Stimulated activated naive CD8-positive, alpha-beta T cell treated with anti-CD3 and anti-CD28 coated beads, Interleukin-15, amount 100 ng/mL, for 72 hours (primary cell): Measurements from ENCODE around the gene IFNGR1.

Source experiments
- ATAC-seq: fragments of 150-1000 bp; cut with Tn5 transposase; 2 replicates; pipeline ENCODE4 v1.10.0; 2021; ENCODE audit warnings: mild to moderate bottlenecking, moderate library complexity
- DNase-seq, 2 donors: peaks; one replicate each; pipeline ENCODE4 v3.0.0; 2021 to 2022
- H3K27ac Mint-ChIP-seq, 2 donors: one replicate each; pipeline ENCODE4 v1.8.0; 2022; ENCODE audit warnings: mild to moderate bottlenecking in 2 of 2, mixed read lengths in 2 of 2, moderate library complexity in 2 of 2
- H3K27me3 Mint-ChIP-seq: one replicate; pipeline ENCODE4 v1.8.0; 2022; ENCODE audit warnings: mixed read lengths
- H3K4me1 Mint-ChIP-seq: one replicate; pipeline ENCODE4 v1.8.0; 2022; ENCODE audit warnings: mild to moderate bottlenecking, mixed read lengths
- H3K4me3 Mint-ChIP-seq, 2 donors: one replicate each; pipeline ENCODE4 v1.8.0; 2022; ENCODE audit warnings: mild to moderate bottlenecking in 2 of 2, mixed read lengths in 2 of 2, moderate library complexity in 1 of 2
- H3K9me3 Mint-ChIP-seq, 2 donors: one replicate each; pipeline ENCODE4 v1.8.0; 2022; ENCODE audit warnings: mixed read lengths in 2 of 2

Gene IFNGR1

DNA sequence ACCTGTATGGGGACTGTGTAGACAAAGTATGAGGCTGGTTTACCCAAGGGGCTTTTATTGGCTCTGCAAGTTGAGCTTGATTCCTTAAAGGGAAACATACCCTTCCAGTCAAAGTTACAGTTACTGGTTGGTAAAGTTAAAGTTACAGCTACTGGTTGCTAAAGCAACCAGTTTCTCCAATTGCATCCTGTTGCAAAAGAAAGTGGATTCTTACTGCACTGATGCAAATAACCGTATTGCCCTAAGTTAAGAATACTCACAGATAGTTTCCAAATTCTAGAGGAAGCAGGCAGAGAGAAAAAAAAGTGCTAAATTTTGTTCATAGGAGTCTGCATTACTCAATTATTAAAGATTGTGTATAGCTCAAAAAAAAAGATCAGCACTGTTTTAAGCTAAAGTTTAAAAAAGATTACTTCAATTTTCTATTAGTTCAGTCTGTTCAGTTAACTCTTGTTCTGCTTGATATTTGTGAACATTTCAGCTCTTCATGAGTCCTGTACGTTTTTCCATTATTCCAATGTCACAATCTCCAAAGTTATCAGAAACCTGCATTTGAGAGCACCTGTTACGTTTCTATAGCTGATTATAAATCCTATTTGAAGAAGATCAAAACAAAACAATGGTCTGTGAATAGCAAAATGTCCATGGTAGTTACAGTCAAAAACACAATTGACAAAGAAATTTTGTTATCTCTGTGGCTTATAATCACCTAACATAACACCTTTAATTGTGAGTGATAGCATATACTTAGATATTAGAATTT, 37.1 kb downstream of the IFNGR1 start:
- H3K4me1 Mint-ChIP-seq = no peaks in the 10 kb centered on the region
- ATAC-seq = no peak
- no peaks in the 10 kb centered on the region for H3K27me3 Mint-ChIP-seq
- H3K27ac Mint-ChIP-seq = no peak overlapping the region
- H3K4me3 Mint-ChIP-seq = no peak overlapping the region
- DNase-seq = no peak
- H3K9me3 Mint-ChIP-seq = peaks cover 44 to 50% of the 10 kb centered on the region in 2 donors

DNA sequence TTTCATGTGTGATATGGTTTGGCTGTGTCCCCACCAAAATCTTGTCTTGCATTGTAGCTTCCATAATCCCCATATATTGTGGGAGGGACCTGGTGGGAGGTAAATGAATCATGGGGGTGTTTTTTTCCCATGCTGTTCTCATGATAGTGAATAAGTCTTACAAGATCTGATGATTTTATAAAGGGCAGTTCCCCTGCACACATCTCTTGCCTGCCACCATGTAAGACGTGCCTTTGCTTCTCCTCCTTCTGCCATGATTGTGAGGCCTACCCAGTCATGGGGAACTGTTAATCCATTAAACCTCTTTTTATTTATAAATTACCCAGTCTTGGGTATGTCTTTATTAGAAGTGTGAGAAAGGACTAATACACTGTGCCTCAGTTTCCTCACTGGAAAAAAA, 41.6 kb downstream of the IFNGR1 start:
- Mint-ChIP-seq H3K4me3 (no peak overlapping the region), H3K27ac (no peak overlapping the region), H3K9me3 (peaks cover 16 to 23% of the 10 kb centered on the region in 2 donors), H3K4me1 (no peaks in the 10 kb centered on the region), H3K27me3 (peaks cover 11% of the 10 kb centered on the region)
- DNase-seq (no peak), ATAC-seq (no peak)

DNA sequence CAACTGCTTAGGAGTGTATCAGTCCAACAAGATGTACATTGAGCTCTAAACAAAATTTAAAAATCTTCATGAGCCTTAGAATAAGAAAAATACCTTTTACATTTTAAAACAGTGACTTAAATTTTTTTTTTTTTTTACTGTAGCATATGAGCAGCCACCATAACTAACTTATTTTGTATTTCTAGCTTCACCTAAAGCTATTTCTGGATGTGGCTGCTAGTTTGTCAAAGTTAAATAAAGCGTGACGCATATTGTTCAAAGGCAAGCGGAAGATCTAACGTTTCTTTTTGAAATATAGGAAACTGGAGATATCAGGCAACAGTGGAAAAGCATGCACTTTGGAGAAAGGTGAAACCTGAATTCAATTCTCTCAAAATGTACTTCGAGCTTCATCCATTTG, 42.5 kb downstream of the IFNGR1 start:
- Mint-ChIP-seq H3K4me1 (peaks cover 6% of the 10 kb centered on the region), H3K27me3 (peaks cover 11% of the 10 kb centered on the region), H3K27ac (no peak overlapping the region), H3K9me3 (peaks cover 9 to 16% of the 10 kb centered on the region in 2 donors), H3K4me3 (no peak overlapping the region)
- DNase-seq (no peak), ATAC-seq (no peak)

GRCh38 chr6:137175868-137176245, 43.3 kb downstream of the IFNGR1 start:
- peaks cover 11% of the 10 kb centered on the region for H3K27me3 Mint-ChIP-seq
- no peak overlapping the region for H3K4me3 Mint-ChIP-seq
- peaks cover 8 to 13% of the 10 kb centered on the region in 2 donors for H3K9me3 Mint-ChIP-seq
- H3K27ac Mint-ChIP-seq = no peak overlapping the region
- peaks cover 12% of the 10 kb centered on the region for H3K4me1 Mint-ChIP-seq
- DNase-seq = no peak
- ATAC-seq = no peak

GRCh38 chr6:137175157-137175867, 43.9 kb downstream of the IFNGR1 start:
- H3K27ac Mint-ChIP-seq = no peak overlapping the region

GRCh38 chr6:137173501-137173900, 45.7 kb downstream of the IFNGR1 start, which contains the start of gene IL22RA2:
Gene IL22RA2, minus strand, starts transcription at chr6:137173644. Its CDS starts 11,895 bp downstream, at chr6:137161749.
- no peak for DNase-seq
- Mint-ChIP-seq H3K4me1 (peaks cover 12% of the 10 kb centered on the region), H3K27me3 (peaks cover 26% of the 10 kb centered on the region), H3K9me3 (peaks cover 8 to 11% of the 10 kb centered on the region in 2 donors), H3K4me3 (no peak within 1 kb of the TSS), H3K27ac (no peak within 1 kb of the TSS)
- ATAC-seq = no peak

More at GRCh38 chr6:137175157-137175867, 43.9 kb downstream of the IFNGR1 start:
- Mint-ChIP-seq H3K4me3 (no peak overlapping the region), H3K9me3 (peaks cover 4 to 7% of the 10 kb centered on the region in 2 donors), H3K27me3 (peaks cover 14% of the 10 kb centered on the region), H3K4me1 (peaks cover 12% of the 10 kb centered on the region)
- DNase-seq (no peak), ATAC-seq (no peak)

DNA sequence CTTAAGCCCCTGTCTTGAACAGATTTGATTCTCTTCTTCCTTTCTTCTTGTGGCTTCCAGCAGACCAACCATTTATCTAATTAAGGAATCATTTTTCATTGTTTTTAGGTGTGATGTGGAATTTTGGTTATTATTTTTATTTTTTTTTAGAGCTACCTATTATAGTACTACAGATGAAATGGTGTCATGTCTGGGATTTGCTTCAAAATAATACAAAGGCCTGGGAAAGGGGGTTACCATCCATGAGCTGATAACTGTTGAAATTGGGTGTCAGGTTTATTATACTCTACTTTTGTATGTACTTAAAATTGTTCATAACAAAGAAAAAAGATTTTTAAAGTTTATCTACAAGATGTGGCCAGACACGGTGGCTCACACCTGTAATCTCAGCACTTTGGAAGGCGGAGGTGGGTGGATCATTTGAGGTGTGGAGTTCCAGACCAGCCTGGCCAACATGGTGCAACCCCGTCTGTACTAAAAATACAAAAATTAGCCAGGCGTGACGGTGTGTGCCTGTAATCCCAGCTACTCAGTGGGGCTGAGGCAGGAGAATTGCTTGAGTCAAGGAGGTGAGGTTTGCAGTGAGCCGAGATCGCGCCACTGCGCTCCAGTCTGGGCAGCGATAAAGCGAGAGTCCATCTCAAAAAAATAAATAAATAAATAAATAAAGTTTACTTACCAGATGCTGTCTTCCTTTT, 46.3 kb downstream of the IFNGR1 start:
- DNase-seq (no peak), ATAC-seq (no peak)
- H3K4me3 Mint-ChIP-seq = no peak overlapping the region
- H3K27ac Mint-ChIP-seq = no peak overlapping the region
- H3K27me3 Mint-ChIP-seq = peaks cover 26% of the 10 kb centered on the region
- H3K9me3 Mint-ChIP-seq = peaks cover 7 to 11% of the 10 kb centered on the region in 2 donors
- H3K4me1 Mint-ChIP-seq = peaks cover 12% of the 10 kb centered on the region

- DNase-seq (no peak), ATAC-seq (no peak)
- H3K27me3 Mint-ChIP-seq = peaks cover 26% of the 10 kb centered on the region
- H3K9me3 Mint-ChIP-seq = peaks cover 7 to 11% of the 10 kb centered on the region in 2 donors
- H3K27ac Mint-ChIP-seq = no peak overlapping the region
- peaks cover 12% of the 10 kb centered on the region for H3K4me1 Mint-ChIP-seq
- peak overlapping the region in 1 of 2 donors; percentile 2 for H3K4me3 Mint-ChIP-seq
Measured at GRCh38 chr6:137171824-137172733, 47.1 kb downstream of the IFNGR1 start.

GRCh38 chr6:137171053-137171374, 48.2 kb downstream of the IFNGR1 start:
- Mint-ChIP-seq H3K9me3 (peaks cover 7 to 11% of the 10 kb centered on the region in 2 donors), H3K4me3 (no peak overlapping the region), H3K27me3 (peaks cover 26% of the 10 kb centered on the region), H3K27ac (no peak overlapping the region), H3K4me1 (peaks cover 17% of the 10 kb centered on the region)
- no peak for DNase-seq
- ATAC-seq = no peak

GRCh38 chr6:137170266-137171052, 48.7 kb downstream of the IFNGR1 start:
- ATAC-seq (no peak), DNase-seq (no peak)
- H3K4me1 Mint-ChIP-seq = peaks cover 23% of the 10 kb centered on the region
- H3K27ac Mint-ChIP-seq = peak overlapping the region in 1 of 2 donors; percentile 13
- H3K4me3 Mint-ChIP-seq = no peak overlapping the region
- H3K9me3 Mint-ChIP-seq = peaks cover 7 to 11% of the 10 kb centered on the region in 2 donors
- peaks cover 23% of the 10 kb centered on the region for H3K27me3 Mint-ChIP-seq

DNA sequence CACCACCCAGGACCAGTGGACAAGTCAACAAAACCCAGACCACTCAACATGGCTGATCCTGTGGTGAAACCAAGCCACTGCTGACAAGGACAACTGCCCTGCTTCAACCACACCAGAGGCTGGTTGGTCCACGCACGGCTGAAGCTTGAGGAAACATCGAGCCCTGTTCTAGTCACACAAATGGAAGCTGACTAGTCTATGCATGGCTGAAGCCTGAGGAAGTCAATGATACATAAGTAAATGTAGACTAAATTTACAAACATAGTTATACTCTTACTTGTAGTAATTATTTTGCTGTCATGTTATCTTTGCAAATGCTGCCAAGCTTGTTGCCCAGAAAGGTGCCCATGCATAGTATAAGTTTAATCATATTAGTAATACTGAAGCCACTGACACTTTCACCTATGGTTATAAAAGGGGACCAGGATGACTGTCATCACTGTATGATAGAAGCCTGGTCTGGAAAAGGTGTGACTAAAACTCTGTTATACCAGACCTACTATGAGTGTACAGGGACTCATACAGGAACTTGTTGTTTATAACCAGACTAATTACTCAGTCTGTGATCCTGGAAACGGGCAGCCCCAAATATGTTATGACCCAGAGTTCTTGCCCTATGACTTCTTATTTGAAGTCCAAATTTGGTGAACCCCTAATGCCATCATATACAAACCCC, 51.3 kb downstream of the IFNGR1 start:
- peak overlapping the region in 1 of 2 donors; percentile 77 for H3K27ac Mint-ChIP-seq
- DNase-seq (peak in 1 of 2 donors; percentile 64), ATAC-seq (peak; percentile 87)
- H3K27me3 Mint-ChIP-seq = peaks cover 27% of the 10 kb centered on the region
- peaks cover 27 to 30% of the 10 kb centered on the region in 2 donors for H3K9me3 Mint-ChIP-seq
- H3K4me1 Mint-ChIP-seq = peaks cover 35% of the 10 kb centered on the region
- H3K4me3 Mint-ChIP-seq = peak overlapping the region in 1 of 2 donors; percentile 13

DNA sequence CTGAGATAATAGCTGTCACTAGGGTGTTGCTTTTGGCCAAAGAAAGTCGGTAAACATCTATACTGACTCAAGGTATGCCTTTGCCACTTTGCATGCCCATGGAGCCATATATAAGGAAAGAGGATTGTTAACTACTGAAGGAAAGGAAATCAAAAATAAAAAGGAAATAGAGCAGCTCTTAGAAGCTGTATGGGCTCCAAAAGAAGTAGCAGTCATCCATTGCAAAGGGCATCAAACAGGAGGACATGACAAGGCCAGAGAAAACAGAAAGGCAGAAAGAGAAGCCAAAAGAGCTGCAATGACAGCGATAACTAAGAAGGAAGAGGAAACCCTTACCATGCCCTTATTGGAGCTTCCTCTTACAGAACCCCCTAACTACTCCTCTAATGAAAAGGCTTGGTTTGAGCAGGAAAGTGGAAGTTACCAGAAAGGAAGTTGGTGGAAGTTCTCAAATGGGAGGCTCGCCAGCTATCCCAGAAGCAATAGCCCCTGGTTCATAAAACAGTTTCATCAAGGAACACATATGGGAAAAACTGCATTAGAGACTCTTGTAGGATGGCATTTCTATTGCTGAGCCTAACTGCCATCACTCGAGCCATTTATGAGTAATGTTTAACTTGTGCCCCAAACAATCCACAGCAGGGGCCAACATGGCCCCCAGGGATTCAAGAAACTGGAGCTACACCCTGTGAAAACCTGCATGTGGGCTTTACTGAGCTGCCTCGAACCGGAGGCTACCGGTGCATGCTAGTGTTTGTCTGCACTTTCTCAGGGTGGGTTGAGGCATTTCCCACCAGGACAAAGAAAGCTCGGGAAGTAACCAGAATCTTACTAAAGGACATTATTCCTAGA, 52.7 kb downstream of the IFNGR1 start:
- Mint-ChIP-seq H3K4me3 (no peak overlapping the region), H3K4me1 (peaks cover 26% of the 10 kb centered on the region), H3K27ac (no peak overlapping the region), H3K27me3 (peaks cover 38% of the 10 kb centered on the region), H3K9me3 (peaks cover 30 to 33% of the 10 kb centered on the region in 2 donors)
- ATAC-seq (no peak), DNase-seq (no peak)
